Caco-2 (cell line): ENCODE data around the gene NOXA1. TPM values are rescaled to one million over a fixed set of nuclear protein-coding genes. Genes with fewer than 3 reads are reported as not detected.

Source experiments
- BruUV-seq: library from RNA; stranded (reverse); fragments of 400-500 nt; replicated peaks from 2 replicates; lab custom pipeline; 2021; lab: Mats Ljungman, UMichigan
- CTCF ChIA-PET: fragments of 300-600 bp; sonication (Branson Sonifier 250); formaldehyde crosslinking; loops from one replicate; lab custom pipeline; 2022; ENCODE audit warnings: antibody characterized with exemption; lab: Charles Lee
- POLR2A ChIA-PET: fragments of 300-600 bp; sonication (Branson Sonifier 250); formaldehyde crosslinking; loops from one replicate; lab custom pipeline; 2022; ENCODE audit warnings: antibody characterized with exemption; lab: Charles Lee
- DNase-seq, 2 experiments: peaks; one replicate each; pipeline versions ENCODE4 v3.0.0 to v3.0.0-alpha.2; 2020 to 2022
- H3K27me3 ChIP-seq: replicated peaks from 2 replicates; pipeline ENCODE4 v1.6.0; 2011; ENCODE audit warnings: low read length; ENCODE audit not compliant: control insufficient read depth, insufficient read depth
- H3K36me3 ChIP-seq: 2 replicates; pipeline ENCODE4 v1.5.1; 2011; ENCODE audit warnings: low read length; ENCODE audit not compliant: control insufficient read depth, insufficient read depth
- H3K4me1 ChIP-seq: fragments of 250-450 bp; sonication (Bioruptor Pico); 2 replicates; pipeline ENCODE4 v1.5.1; 2020; ENCODE audit warnings: mild to moderate bottlenecking
- H3K4me3 ChIP-seq: 2 replicates; pipeline ENCODE4 v1.5.1; 2011; ENCODE audit warnings: low read depth, mild to moderate bottlenecking, control low read depth, low read length
- H3K9me3 ChIP-seq: fragments of 250-450 bp; sonication (Bioruptor Pico); 2 replicates; pipeline ENCODE4 v1.5.1; 2020; ENCODE audit warnings: mild to moderate bottlenecking, moderate library complexity
- H3K27ac Mint-ChIP-seq: one replicate; pipeline ENCODE4 v1.8.0; 2022; ENCODE audit warnings: mixed read lengths; ENCODE audit not compliant: unreplicated experiment
- H3K27me3 Mint-ChIP-seq: one replicate; pipeline ENCODE4 v1.8.0; 2022; ENCODE audit warnings: mixed read lengths; ENCODE audit not compliant: insufficient read depth, unreplicated experiment
- H3K36me3 Mint-ChIP-seq: one replicate; pipeline ENCODE4 v1.8.0; 2022; ENCODE audit warnings: mild to moderate bottlenecking, mixed read lengths; ENCODE audit not compliant: insufficient read depth, unreplicated experiment
- H3K4me1 Mint-ChIP-seq: one replicate; pipeline ENCODE4 v1.8.0; 2022; ENCODE audit warnings: low read depth, mixed read lengths; ENCODE audit not compliant: unreplicated experiment
- H3K4me3 Mint-ChIP-seq: one replicate; pipeline ENCODE4 v1.8.0; 2022; ENCODE audit warnings: mild to moderate bottlenecking, moderate library complexity, mixed read lengths; ENCODE audit not compliant: unreplicated experiment
- H3K9me3 Mint-ChIP-seq: one replicate; pipeline ENCODE4 v1.8.0; 2022; ENCODE audit warnings: mixed read lengths; ENCODE audit not compliant: unreplicated experiment
- CTCF ChIP-seq, 2 experiments: fragments of 200-600 bp in 1 of 2; IDR thresholded peaks; 1 replicate in 1 of 2; 2 replicates in 1 of 2; pipeline versions ENCODE4 v1.5.1 to v1.8.0; 2011 to 2022; ENCODE audit warnings: antibody characterized with exemption in 1 of 2, control low read depth in 1 of 2, inconsistent platforms in 1 of 2, low read depth in 1 of 2, low read length in 1 of 2, mild to moderate bottlenecking in 1 of 2, moderate library complexity in 1 of 2; ENCODE audit not compliant: insufficient read depth in 1 of 2, severe bottlenecking in 1 of 2, unreplicated experiment in 1 of 2
- intact Hi-C: fragments of 100-400 bp; cut with micrococcal nuclease; formaldehyde crosslinking; loops from one replicate; pipeline ENCODE4 v1.10.0; 2022; ENCODE audit not compliant: unreplicated experiment
- total RNA-seq: library from RNA; stranded (reverse); gene quantifications from 2 replicates; pipeline ENCODE4 v1.2.3, GENCODE V29; 2022

Gene NOXA1
- total RNA-seq, 1 experiment from 2014 or later = 8.6 TPM

- H3K36me3 Mint-ChIP-seq = peaks cover 2% of the 10 kb centered on the region
- no peaks in the 10 kb centered on the region for H3K27me3 Mint-ChIP-seq
- no peak overlapping the region for H3K27ac Mint-ChIP-seq
- no peaks in the 10 kb centered on the region for H3K9me3 ChIP-seq
- H3K27me3 ChIP-seq = no peaks in the 10 kb centered on the region
- H3K4me1 ChIP-seq = peaks cover 7% of the 10 kb centered on the region
- H3K4me3 Mint-ChIP-seq = no peak overlapping the region
- no peak overlapping the region for H3K4me3 ChIP-seq
- intact Hi-C loops = no loop called here
- DNase-seq = peak in 1 of 2 experiments; percentile 59
- BruUV-seq = no TSS peak
- no peaks in the 10 kb centered on the region for H3K9me3 Mint-ChIP-seq
- POLR2A ChIA-PET = no interaction called here
- 0 out of 2 replicates have a peak, but pooled peaks cover 2% of the 10 kb centered on the region for H3K36me3 ChIP-seq
- no peak for TF ChIP-seq CTCF (IDR thresholded peaks at IDR 0.05; ENCODE audit: insufficient read depth in 1 of 2, low read depth in 1 of 2, low read length in 1 of 2, severe bottlenecking in 1 of 2, unreplicated experiment in 1 of 2)
- no peaks in the 10 kb centered on the region for H3K4me1 Mint-ChIP-seq
- CTCF ChIA-PET = no interaction called here
Observed at GRCh38 chr9:137461663-137462395, 38.6 kb downstream of the NOXA1 start.

DNA sequence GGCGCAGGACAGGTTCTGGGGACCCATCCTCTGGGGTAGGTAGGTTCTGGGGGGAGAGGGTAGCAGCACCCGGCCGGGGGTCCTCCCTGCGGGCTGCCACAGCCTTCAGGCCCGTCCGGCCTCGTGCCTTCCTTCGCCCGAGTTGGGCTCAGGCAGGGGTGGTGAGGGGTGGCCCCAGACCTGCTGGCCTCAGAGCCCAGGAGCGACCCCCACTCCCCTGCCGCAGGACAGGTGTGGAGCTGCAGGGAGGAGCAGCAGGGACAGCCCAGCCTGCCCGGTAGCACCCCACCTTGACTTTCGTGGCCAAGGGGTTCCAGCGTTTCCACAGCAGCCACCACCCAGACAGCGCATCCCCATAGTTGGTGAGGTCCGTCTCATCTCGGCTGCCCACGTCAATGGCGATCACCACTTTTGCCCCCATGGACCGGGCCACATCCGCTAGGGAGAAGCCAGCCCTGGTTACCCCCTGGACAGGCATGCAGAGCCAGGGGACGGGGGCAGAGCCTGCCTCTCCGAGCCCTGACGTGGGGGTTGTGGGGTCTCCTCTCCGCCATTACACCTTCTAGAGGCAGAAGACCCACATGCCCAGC, 39.3 kb downstream of the NOXA1 start:
- intact Hi-C loops = no loop called here
- Histone ChIP-seq H3K27me3 (no peaks in the 10 kb centered on the region), H3K4me3 (no peak overlapping the region), H3K9me3 (no peaks in the 10 kb centered on the region), H3K4me1 (peaks cover 7% of the 10 kb centered on the region), H3K36me3 (no peaks in the 10 kb centered on the region)
- ChIA-PET CTCF (no interaction called here), POLR2A (no interaction called here)
- TF ChIP-seq CTCF (IDR thresholded peaks at IDR 0.05; ENCODE audit: insufficient read depth in 1 of 2, low read depth in 1 of 2, low read length in 1 of 2, severe bottlenecking in 1 of 2, unreplicated experiment in 1 of 2) = no peak
- no peaks in the 10 kb centered on the region for H3K36me3 Mint-ChIP-seq
- H3K27ac Mint-ChIP-seq = no peak overlapping the region
- no peak overlapping the region for H3K4me3 Mint-ChIP-seq
- DNase-seq = peak in 1 of 2 experiments; percentile 22
- no peaks in the 10 kb centered on the region for H3K9me3 Mint-ChIP-seq
- BruUV-seq = no TSS peak
- no peaks in the 10 kb centered on the region for H3K27me3 Mint-ChIP-seq
- no peaks in the 10 kb centered on the region for H3K4me1 Mint-ChIP-seq

- Histone ChIP-seq H3K36me3 (no peaks in the 10 kb centered on the region), H3K9me3 (no peaks in the 10 kb centered on the region), H3K4me1 (peaks cover 7% of the 10 kb centered on the region), H3K27me3 (no peaks in the 10 kb centered on the region), H3K4me3 (no peak overlapping the region)
- TF ChIP-seq CTCF (IDR thresholded peaks at IDR 0.05; ENCODE audit: insufficient read depth in 1 of 2, low read depth in 1 of 2, low read length in 1 of 2, severe bottlenecking in 1 of 2, unreplicated experiment in 1 of 2) = no peak
- Mint-ChIP-seq H3K27me3 (no peaks in the 10 kb centered on the region), H3K36me3 (no peaks in the 10 kb centered on the region), H3K4me1 (no peaks in the 10 kb centered on the region), H3K4me3 (no peak overlapping the region), H3K27ac (no peak overlapping the region), H3K9me3 (no peaks in the 10 kb centered on the region)
- ChIA-PET CTCF (no interaction called here), POLR2A (no interaction called here)
- no TSS peak for BruUV-seq
- intact Hi-C loops = no loop called here
- DNase-seq = peak in 1 of 2 experiments; percentile 28
Observed at GRCh38 chr9:137462986-137463930, 40.1 kb downstream of the NOXA1 start.
